GM12865 (cell line): Measurements from ENCODE around the gene GRB2.
A peak's percentile ranks its signal among the peaks of the same experiment; 100 is the strongest.

Experiments
- DNase-seq: peaks from one replicate; pipeline ENCODE4 v3.0.0; 2010; ENCODE audit warnings: low read depth
- H3K4me3 ChIP-seq: 2 replicates; pipeline ENCODE4 v1.5.1; 2011; ENCODE audit warnings: mild to moderate bottlenecking, low read depth, low read length, control low read depth
- CTCF ChIP-seq: IDR thresholded peaks from 2 replicates; pipeline ENCODE4 v1.5.1; 2011; ENCODE audit warnings: low read length, control low read depth, low read depth, inconsistent platforms; ENCODE audit not compliant: insufficient read depth; ENCODE audit errors: missing control alignments

GRB2 gene

GRCh38 chr17:75313941-75314551 lies 91.4 kb downstream of the GRB2 start:
- peak; percentile 84 for DNase-seq
- no peak for TF ChIP-seq CTCF
- no peak overlapping the region for H3K4me3 ChIP-seq

GRCh38 chr17:75308732-75309629 lies 96.5 kb downstream of the GRB2 start:
- no peak for TF ChIP-seq CTCF
- no peak overlapping the region for H3K4me3 ChIP-seq
- no peak for DNase-seq

GRCh38 chr17:75307957-75308731 lies 97.3 kb downstream of the GRB2 start:
- no peak for TF ChIP-seq CTCF
- H3K4me3 ChIP-seq, result no peak overlapping the region

GRCh38 chr17:75301502-75302206 lies 103.8 kb downstream of the GRB2 start:
- no peak overlapping the region for H3K4me3 ChIP-seq
- no peak for TF ChIP-seq CTCF
- no peak for DNase-seq

More at GRCh38 chr17:75307957-75308731, 97.3 kb downstream of the GRB2 start:
- no peak for DNase-seq

GRCh38 chr17:75301049-75301448 lies 104.4 kb downstream of the GRB2 start:
- DNase-seq, result no peak
- no peak for TF ChIP-seq CTCF
- no peak overlapping the region for H3K4me3 ChIP-seq

GRCh38 chr17:75300280-75300679 lies 105.2 kb downstream of the GRB2 start:
- H3K4me3 ChIP-seq, result no peak overlapping the region
- no peak for DNase-seq
- no peak for TF ChIP-seq CTCF
